NCI-H526 treated with DMSO at 0.1 percent for 48 hours (cell line): ENCODE data around the gene KRT83.
"Not testable (repeated sequence)": the region's sequence is repeated elsewhere in the genome, so short reads cannot be mapped to it uniquely, and the experiment has no call there.

Experiments used
- DNase-seq: peaks from one replicate; lab custom pipeline; 2025; lab: John Stamatoyannopoulos, UW

The KRT83 gene

GRCh38 chr12:52286857-52287785, 34.1 kb downstream of the KRT83 start:
- not testable (repeated sequence) for DNase-seq

DNA sequence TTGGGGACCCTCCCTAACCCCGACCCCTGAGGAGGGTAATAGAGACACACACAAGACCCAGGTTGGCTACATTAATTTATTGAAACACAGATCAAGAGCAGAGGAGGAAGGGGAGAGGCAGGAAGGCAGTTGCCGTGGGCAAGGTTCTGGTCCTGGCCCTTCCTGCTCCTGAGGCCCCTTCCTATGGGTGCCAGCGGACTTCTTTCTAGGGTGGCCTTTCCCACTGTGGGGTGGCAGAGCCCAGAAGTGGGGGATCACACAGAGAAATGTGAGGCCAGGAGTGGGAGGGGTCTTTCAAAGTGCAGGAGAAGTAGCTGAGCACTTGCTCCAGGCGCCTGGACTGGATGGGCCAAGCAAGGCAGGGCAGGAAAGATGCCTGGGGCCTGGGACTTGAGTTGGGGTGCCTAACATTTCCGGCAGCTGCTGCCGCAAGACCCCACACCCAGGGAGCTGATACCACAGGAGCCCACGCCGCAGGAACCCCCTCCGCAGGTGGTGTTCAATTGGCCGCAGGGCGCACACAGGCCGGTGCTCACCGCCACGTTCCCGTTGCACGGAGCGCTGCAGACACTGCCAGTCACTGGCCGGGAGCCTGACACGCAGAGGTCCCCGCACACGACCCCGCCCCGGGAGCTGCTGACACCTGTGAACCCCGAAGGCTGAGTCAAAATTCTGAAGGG, 35.2 kb downstream of the KRT83 start:
- DNase-seq: no peak

DNA sequence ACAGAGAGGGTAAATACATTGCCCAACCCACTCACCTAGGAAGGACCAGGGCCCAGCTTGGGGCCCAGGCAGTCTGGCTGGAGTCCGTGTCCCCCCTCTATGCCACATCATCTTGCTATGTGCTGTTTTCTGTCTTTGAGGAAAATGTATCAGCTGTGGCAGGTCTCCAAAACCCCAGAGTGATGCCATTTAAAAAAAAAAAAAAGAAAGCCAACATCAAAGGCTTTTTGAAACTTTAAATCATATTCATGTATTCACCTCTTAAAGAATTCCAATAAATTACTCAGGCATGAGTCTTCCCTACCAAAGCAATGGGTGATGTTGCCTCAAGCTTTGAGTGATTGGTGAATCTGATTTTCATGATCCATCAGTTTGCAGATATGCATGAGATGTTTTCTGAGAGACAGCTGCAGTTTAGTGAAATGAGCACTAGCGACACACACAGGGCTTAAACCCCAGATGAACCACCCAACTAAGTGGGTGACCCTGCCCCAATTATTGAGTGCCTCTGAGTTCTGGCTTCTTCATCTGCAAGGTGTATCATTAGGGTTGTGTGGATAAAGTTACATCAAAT, 35.9 kb downstream of the KRT83 start:
- no peak for DNase-seq

DNA sequence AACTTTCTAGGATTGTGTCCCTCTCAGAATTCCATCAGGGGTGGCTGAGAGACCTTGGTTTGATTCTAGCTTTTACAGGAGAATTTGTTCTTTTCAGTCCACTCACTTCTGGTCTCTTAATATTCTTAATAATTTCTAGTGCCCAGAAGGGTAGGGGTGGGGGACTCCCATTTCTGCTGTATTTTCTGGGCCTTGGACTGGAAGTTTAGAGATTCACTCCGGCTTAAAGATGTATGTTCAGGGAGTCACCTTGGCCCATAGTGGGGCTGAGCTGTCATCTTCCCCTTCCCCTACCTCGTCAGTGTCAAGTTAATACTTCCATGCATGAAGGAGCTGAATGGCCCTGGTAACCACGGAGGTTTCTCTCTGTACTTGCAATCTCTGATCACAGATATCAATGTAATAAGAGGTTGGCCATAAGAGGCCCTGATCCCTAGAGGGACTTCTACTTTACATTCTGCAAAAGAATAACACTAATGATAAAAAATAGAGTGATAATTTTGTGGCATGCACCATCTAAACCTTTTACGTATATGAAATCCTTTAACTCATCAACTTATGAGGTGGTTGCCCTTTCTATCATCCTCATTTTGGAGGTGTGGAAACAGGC, 36.5 kb downstream of the KRT83 start:
- no peak for DNase-seq

DNA sequence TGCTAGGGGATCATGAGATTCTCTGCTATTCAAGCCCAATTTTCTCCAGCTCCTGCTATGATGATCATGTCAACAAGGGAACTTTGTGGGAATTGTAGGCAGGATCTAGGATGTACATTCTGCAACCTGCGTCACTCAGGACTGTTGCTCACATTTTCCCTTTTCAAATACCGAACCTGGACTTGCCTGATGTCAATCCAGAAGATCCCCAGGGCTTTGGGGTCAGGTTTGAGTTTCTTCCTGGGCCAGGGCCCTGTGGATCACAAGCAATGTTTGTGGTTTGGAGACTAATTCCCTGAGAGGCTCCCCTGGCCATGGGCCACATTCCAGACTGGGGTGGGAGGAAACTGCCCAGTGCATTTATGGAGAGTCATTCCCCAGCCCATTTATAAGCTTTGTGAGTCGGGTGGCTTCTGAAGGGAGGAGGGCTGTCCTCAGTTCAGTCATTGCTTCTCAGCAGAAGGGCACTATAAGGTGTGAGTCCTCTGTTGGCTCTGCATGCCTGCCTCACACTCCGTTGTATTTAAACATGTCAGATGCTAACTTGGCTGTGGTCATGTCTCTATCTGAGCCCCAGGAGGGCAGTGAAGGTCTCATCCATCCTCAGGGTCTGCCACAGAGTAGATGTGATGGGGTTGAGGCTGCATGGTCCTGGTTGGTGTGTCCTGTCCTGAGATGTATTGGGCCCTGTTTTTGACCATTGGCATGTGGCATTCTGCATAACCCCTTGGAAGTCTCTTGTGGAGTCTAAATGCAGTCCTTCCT, 40.2 kb downstream of the KRT83 start:
- DNase-seq: no peak

- no peak for DNase-seq
Observed at GRCh38 chr12:52280319-52280795, 40.8 kb downstream of the KRT83 start.

DNA sequence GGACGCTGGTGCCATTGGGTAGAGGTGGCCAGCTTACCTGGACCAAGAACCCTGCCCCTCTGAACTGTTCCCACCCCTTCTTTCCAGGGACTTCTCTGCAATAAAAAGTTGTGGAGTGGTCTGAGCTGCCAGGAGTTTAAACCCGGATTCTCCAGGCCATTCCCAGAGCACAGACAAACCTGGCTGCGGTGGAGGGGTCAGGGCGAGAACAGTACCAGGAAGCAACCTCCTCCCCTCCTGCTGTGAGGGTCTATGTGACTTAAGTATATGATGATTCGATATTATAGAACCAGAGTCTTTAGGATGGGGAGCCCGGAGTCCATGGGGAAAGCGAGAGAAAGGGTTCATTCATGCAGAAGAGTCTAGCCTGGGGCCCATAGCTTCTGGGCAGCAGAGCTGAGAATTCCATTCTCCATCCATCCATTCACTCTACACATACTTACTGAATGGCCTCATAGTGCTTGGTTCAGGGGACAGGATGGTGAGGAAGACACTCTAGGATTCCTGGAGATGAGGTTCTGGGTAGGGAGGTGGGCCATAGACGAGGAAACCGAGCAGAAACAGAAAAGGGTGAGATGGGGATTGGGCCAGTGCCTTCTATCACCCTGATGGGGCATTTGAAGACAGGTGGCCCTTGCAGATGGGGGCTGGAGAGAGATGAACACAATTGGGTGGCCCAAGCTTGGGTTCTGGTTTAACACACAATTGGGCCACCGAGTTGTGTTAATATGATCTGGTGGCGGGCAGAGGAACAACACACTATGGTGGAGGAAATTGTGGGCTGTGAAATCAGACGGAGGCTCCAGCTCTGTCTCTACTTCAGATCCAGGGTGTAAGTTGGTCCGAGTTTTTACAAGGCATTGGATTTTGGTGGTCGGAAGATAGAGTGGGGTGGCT, 41.5 kb downstream of the KRT83 start:
- DNase-seq: no peak

DNA sequence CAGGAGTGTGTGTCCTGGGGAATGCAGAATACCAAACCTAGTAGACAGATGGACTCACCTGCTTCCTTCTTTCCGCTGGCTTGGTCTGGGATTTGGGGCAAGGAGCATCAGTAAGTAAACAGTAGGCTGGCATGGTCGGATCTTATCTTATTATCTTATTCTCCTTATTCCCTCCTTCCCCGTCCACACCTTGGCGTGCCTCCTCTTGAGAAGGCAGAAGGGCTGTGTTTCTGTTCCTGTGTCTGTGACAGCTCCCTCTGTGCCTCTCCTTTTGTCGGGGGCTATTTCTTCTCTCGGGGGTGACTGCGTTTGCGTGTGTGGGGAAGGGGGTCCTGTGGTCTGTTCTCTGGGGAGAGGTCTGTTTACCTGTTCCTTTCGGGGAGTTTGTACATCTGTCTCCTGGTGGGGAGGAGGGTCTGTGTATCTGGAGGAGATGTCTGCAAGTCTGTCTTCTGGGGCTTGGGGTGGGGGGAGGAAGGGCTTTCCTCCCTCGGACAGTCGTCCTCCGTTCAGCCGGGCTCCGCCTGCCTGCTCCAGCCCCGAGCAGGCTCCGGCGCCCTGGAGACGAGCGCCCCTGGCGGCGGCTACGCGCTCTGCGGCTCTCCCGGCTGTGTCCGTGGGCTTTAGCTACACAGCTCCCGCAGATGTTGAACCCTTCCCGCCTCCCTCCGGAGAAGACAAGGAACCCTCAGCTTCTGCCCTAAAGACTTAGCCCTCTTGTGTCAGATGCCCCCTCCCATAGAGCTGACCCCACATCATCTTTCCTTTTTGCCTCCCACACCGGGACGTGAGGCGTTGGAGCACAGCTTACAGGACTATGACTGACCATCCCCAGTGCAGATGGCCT, 42.4 kb downstream of the KRT83 start:
- peak; percentile 22 for DNase-seq

- DNase-seq: no peak
Observed at GRCh38 chr12:52277486-52278245, 43.5 kb downstream of the KRT83 start.

DNA sequence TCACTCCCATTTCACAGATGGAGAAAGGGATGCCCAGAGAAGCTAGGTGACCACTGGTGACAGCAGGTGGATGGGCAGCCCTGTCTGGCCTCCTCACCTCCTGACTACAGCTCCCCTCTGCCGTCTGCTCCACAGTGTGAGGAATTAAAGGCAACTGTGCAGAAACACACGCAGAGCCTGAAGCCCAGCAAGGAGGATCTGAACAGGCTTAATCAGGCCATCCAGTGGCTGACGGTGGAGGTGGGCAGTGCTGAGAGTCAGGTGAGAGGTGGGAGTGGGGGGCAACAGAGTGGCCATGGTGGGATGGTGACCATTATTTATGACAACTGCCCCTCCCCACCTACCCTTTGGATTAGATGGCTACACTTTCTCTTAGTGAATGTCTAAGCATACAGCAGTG, 45.5 kb downstream of the KRT83 start:
- no peak for DNase-seq

DNA sequence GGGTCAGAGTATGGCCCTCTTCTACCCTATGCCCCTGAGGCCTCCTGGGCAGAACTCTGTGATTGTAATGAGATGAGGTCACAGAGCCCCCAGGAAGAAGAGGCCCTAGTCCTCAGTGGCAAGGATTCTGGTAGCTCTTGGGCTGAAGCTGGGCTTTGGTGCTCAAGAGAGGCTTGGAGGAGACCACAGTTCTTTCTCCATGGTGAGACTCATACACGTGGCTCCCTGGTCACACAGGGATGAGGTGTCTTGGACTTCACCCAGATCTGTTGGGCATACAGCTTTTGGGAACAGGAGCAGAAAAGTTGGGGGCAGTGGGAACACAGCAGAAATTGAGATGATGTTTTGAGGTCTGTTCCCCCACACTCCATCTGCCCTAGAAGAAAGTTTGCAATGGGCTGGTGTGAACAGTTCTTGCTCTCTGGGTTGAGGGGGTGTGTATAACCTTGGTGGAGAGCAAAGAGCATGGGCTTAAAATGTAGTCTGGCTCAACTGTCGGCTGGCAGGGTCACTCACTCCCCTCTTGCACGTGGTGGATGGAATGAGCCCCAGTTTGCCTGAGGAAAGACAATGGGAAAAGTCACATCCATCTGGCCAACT, 46.6 kb downstream of the KRT83 start, which contains the start of gene KRT86:
Gene KRT86 (plus strand): TSS at position 125 of the 600 bp plus-strand sequence. CDS start 27,272 bp downstream, outside the sequence.
- no peak for DNase-seq

- no peak for DNase-seq
Observed at GRCh38 chr12:52271158-52271557, 50.0 kb downstream of the KRT83 start.

- no peak for DNase-seq
Observed at GRCh38 chr12:52270541-52271070, 50.6 kb downstream of the KRT83 start.

GRCh38 chr12:52268212-52268611, 53.0 kb downstream of the KRT83 start:
- DNase-seq: no peak

GRCh38 chr12:52267699-52268098, 53.5 kb downstream of the KRT83 start:
- no peak for DNase-seq

DNA sequence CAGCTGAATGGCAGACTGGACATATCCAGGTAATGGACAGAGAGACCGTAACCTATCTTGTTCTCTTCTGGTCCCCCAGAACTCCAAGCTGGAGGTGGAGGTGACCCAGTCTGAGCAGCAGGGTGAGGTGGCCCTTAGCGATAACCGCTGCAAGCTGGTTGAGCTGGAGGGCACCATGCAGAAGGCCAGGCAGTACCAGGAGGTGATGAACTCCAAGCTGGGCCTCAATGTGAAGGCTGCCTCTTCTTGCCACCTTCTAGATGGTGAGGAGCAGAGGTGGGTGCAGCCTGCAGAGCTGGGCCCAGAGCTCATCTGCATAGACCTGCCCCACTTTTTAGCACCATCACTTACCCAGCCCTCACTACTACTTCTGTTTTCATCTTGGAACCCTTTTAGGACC, 53.9 kb downstream of the KRT83 start:
- DNase-seq: no peak

DNA sequence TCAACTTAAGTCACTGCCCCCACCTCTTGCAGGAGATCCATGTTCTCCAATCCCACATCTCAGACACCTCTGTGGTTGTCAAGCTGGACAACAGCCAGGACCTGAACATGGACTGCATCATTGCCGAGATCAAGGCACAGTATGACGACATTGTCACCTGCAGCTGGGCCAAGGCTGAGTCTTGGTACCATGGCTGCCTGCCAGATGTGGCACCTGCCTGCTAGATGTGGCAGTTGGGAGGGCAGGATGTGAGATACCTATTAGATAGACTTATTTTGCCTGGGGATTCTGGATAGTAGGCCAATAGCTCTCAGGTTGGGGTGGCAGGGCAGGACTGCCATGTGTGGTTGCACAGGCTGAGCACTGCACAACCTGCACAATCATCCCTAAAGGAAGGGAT, 54.7 kb downstream of the KRT83 start:
- no peak for DNase-seq

DNA sequence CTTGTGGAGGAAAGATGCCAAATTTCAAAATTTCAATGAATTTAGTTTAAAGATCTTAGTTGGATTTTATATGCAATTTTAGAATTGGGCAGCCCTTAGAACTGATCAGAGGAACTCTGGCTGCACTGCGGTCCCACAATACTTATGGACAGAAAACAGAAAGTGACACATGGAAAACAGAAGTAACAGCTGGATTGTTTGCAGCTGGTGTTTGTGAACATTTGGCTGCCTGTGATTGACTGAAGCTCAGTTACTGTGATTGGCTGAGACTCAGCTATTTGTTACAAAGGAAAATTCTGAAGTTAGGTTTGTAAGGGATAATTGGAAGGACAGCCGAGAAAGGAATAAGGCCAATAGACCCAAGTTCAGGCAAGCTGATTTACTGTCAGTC, 56.8 kb downstream of the KRT83 start:
- no peak for DNase-seq
